Keratinocyte (primary cell): ENCODE measurements around the gene SYDE1. TPM values are rescaled to one million over a fixed set of nuclear protein-coding genes. Genes with fewer than 3 reads are reported as not detected.

Source experiments
- DNase-seq: peaks from one replicate; pipeline ENCODE4 v3.0.0-alpha.2; 2011; ENCODE audit warnings: low read depth, missing footprints, low spot score
- FAIRE-seq: peaks from 2 replicates; lab custom pipeline; 2011; peaks lifted over from hg19 to GRCh38; lab: Jason Lieb, UNC
- H2AFZ ChIP-seq: 2 replicates; pipeline ENCODE4 v1.6.0; 2012; ENCODE audit warnings: low read length, control low read depth, inconsistent platforms; ENCODE audit not compliant: control insufficient read depth
- H3K27ac ChIP-seq: 2 replicates; pipeline ENCODE4 v1.5.1; 2011; ENCODE audit warnings: low read length; ENCODE audit not compliant: control insufficient read depth, insufficient read depth
- H3K27me3 ChIP-seq: 3 replicates; pipeline ENCODE4 v1.6.0; 2011; ENCODE audit warnings: low read length; ENCODE audit not compliant: control insufficient read depth, insufficient read depth; ENCODE audit errors: extremely low read depth
- H3K36me3 ChIP-seq, 2 experiments: 2 replicates in 1 of 2; 3 replicates in 1 of 2; pipeline ENCODE4 v1.5.1; 2011; ENCODE audit warnings: low read length in 2 of 2, mild to moderate bottlenecking in 1 of 2; ENCODE audit not compliant: control insufficient read depth in 2 of 2, insufficient read depth in 2 of 2; ENCODE audit errors: extremely low read depth in 1 of 2
- H3K4me1 ChIP-seq: 3 replicates; pipeline ENCODE4 v1.5.1; 2011; ENCODE audit warnings: low read length; ENCODE audit not compliant: control insufficient read depth, insufficient read depth; ENCODE audit errors: extremely low read depth
- H3K4me2 ChIP-seq: 3 replicates; pipeline ENCODE4 v1.6.0; 2011; ENCODE audit warnings: low read depth, low read length; ENCODE audit not compliant: control insufficient read depth, insufficient read depth; ENCODE audit errors: extremely low read depth
- H3K4me3 ChIP-seq, 3 experiments: fragments of 200-600 bp in 1 of 3; sonication (generic) in 1 of 3; 2 replicates in 2 of 3; 3 replicates in 1 of 3; pipeline ENCODE4 v1.5.1; 2011 to 2016; ENCODE audit warnings: low read length in 3 of 3, mild to moderate bottlenecking in 3 of 3, control low read depth in 2 of 3, inconsistent platforms in 1 of 3, low read depth in 1 of 3, mixed read lengths in 1 of 3, mixed run types in 1 of 3, moderate library complexity in 1 of 3; ENCODE audit not compliant: control insufficient read depth in 2 of 3, insufficient read depth in 2 of 3; ENCODE audit errors: extremely low read depth in 1 of 3
- H3K79me2 ChIP-seq: 2 replicates; pipeline ENCODE4 v1.6.0; 2012; ENCODE audit warnings: low read length; ENCODE audit not compliant: control insufficient read depth, insufficient read depth
- H3K9ac ChIP-seq: 3 replicates; pipeline ENCODE4 v1.6.0; 2011; ENCODE audit warnings: low read length; ENCODE audit not compliant: control insufficient read depth, insufficient read depth; ENCODE audit errors: extremely low read depth
- H3K9me1 ChIP-seq: 3 replicates; pipeline ENCODE4 v1.6.0; 2011; ENCODE audit warnings: low read length; ENCODE audit not compliant: control insufficient read depth, insufficient read depth; ENCODE audit errors: extremely low read depth
- H3K9me3 ChIP-seq: 2 replicates; pipeline ENCODE4 v1.5.1; 2012; ENCODE audit warnings: low read depth, low read length; ENCODE audit not compliant: control insufficient read depth
- H4K20me1 ChIP-seq: 3 replicates; pipeline ENCODE4 v1.6.0; 2011; ENCODE audit warnings: low read length; ENCODE audit not compliant: control insufficient read depth, insufficient read depth; ENCODE audit errors: extremely low read depth
- CTCF ChIP-seq, 3 experiments: IDR thresholded peaks in 1 of 3; conservative IDR thresholded peaks in 1 of 3; optimal IDR thresholded peaks in 1 of 3; 2 replicates in 2 of 3; 3 replicates in 1 of 3; pipeline versions ENCODE3 to v1.5.1; 2011; ENCODE audit warnings: low read length in 3 of 3, mild to moderate bottlenecking in 3 of 3, moderate library complexity in 2 of 3, control low read depth in 1 of 3, inconsistent platforms in 1 of 3; ENCODE audit not compliant: insufficient read depth in 2 of 3; ENCODE audit errors: extremely low read depth in 1 of 3
- EZH2 ChIP-seq: IDR thresholded peaks from one replicate; pipeline ENCODE4 v1.6.1; 2012; ENCODE audit warnings: inconsistent platforms, mild to moderate bottlenecking, low read length, moderate library complexity
- dilution Hi-C: fragments of 300-500 bp; cut with MboI; formaldehyde crosslinking; loops from one replicate; pipeline ENCODE4 v1.7.0; 2020; ENCODE audit warnings: low sequenced_read_pairs; ENCODE audit not compliant: extremely low pct_ligation_motif_present
- polyA plus RNA-seq, 5 experiments: library from polyadenylated mRNA; depleted of rRNA in 3 of 5; stranded (reverse) in 3 of 5; stranded (forward) in 1 of 5; unstranded in 1 of 5; fragments of >200 nt; gene quantifications; 1 replicate in 1 of 5; 2 replicates in 3 of 5; 3 replicates in 1 of 5; pipeline versions ENCODE4 v1.2.1 to v1.2.3, GENCODE V29; 2011 to 2012; ENCODE audit warnings: missing spikeins in 2 of 5, low read depth in 1 of 5, low replicate concordance in 1 of 5

The SYDE1 gene
- polyA plus RNA-seq, 1 donor (not counting 4 experiments of a cell fraction or from before 2014, with no cell fraction given), result 5.8 TPM

- no peak overlapping the region for H2AFZ ChIP-seq
- DNase-seq (no peak), FAIRE-seq (no peak)
- dilution Hi-C loops, result no loop called here
- H3K27ac ChIP-seq, result no peak overlapping the region
- H3K4me2 ChIP-seq, result no peak overlapping the region
- H3K4me1 ChIP-seq, result peaks cover 9% of the 10 kb centered on the region
- no peaks in the 10 kb centered on the region for H3K9me1 ChIP-seq
- H3K79me2 ChIP-seq, result no peaks in the 10 kb centered on the region
- H3K9ac ChIP-seq, result no peak overlapping the region
- H3K36me3 ChIP-seq, result peaks cover 11 to 22% of the 10 kb centered on the region in 2 experiments
- H3K9me3 ChIP-seq, result peaks cover 5% of the 10 kb centered on the region
- H3K4me3 ChIP-seq, result no peak overlapping the region
- no peak for TF ChIP-seq EZH2
- no peak for TF ChIP-seq CTCF (optimal IDR thresholded peaks at IDR 0.05 in 1 of 3, IDR thresholded peaks at IDR 0.05 in 1 of 3, conservative IDR thresholded peaks at IDR 0.05 in 1 of 3; ENCODE audit: extremely low read depth in 1 of 3, insufficient read depth in 2 of 3, low read length in 3 of 3)
- no peaks in the 10 kb centered on the region for H4K20me1 ChIP-seq
- H3K27me3 ChIP-seq, result no peaks in the 10 kb centered on the region
These were observed 16.1 kb downstream of the SYDE1 start for GRCh38 chr19:15123031-15123890.

- Histone ChIP-seq H3K79me2 (no peaks in the 10 kb centered on the region), H3K9me1 (no peaks in the 10 kb centered on the region), H3K9ac (no peak overlapping the region), H2AFZ (no peak overlapping the region), H3K9me3 (peaks cover 3% of the 10 kb centered on the region), H3K36me3 (peaks cover 11 to 18% of the 10 kb centered on the region in 2 experiments), H4K20me1 (no peaks in the 10 kb centered on the region), H3K27ac (no peak overlapping the region), H3K4me2 (peak overlapping the region; percentile 89), H3K4me1 (peaks cover 9% of the 10 kb centered on the region), H3K4me3 (no peak overlapping the region), H3K27me3 (no peaks in the 10 kb centered on the region)
- FAIRE-seq (no peak), DNase-seq (no peak)
- TF ChIP-seq CTCF (optimal IDR thresholded peaks at IDR 0.05 in 1 of 3, IDR thresholded peaks at IDR 0.05 in 1 of 3, conservative IDR thresholded peaks at IDR 0.05 in 1 of 3; ENCODE audit: extremely low read depth in 1 of 3, insufficient read depth in 2 of 3, low read length in 3 of 3) (no peak), EZH2 (no peak)
- dilution Hi-C loops, result no loop called here
These were observed 16.7 kb downstream of the SYDE1 start for GRCh38 chr19:15123900-15124299.
